GM13976 (cell line): ENCODE data around the gene DNAH6.
"Not testable (repeated sequence)": the region's sequence is repeated elsewhere in the genome, so short reads cannot be mapped to it uniquely, and the experiment has no call there.

Source experiments
- DNase-seq: peaks from one replicate; pipeline ENCODE4 v3.0.0; 2012; ENCODE audit warnings: low spot score
- CTCF ChIP-seq: IDR thresholded peaks from 2 replicates; pipeline ENCODE4 v1.5.1; 2012; ENCODE audit warnings: borderline replicate concordance, mild to moderate bottlenecking; ENCODE audit not compliant: insufficient read depth; ENCODE audit errors: extremely low read depth, missing control alignments, control extremely low read depth
- in situ Hi-C: fragments of 300-500 bp; cut with MboI; formaldehyde crosslinking; loops from one replicate; pipeline ENCODE4 v1.12.0; 2022; ENCODE audit warnings: low sequenced_read_pairs, mixed read lengths, inconsistent platforms; ENCODE audit not compliant: unreplicated experiment

DNAH6 gene

GRCh38 chr2:84749442-84749841 lies 233.1 kb downstream of the DNAH6 start:
- in situ Hi-C loops: no loop called here
- no peak for TF ChIP-seq CTCF
- no peak for DNase-seq

- DNase-seq: no peak
- TF ChIP-seq CTCF: no peak
- in situ Hi-C loops: no loop called here
Observed at GRCh38 chr2:84755096-84755495, 238.8 kb downstream of the DNAH6 start.

- TF ChIP-seq CTCF: no peak
- DNase-seq: no peak
- in situ Hi-C loops: no loop called here
Observed at GRCh38 chr2:84757648-84758047, 241.3 kb downstream of the DNAH6 start.

GRCh38 chr2:84766791-84767190 lies 250.5 kb downstream of the DNAH6 start:
- TF ChIP-seq CTCF: no peak
- in situ Hi-C loops: no loop called here
- DNase-seq: no peak

GRCh38 chr2:84768840-84769239 lies 252.5 kb downstream of the DNAH6 start:
- no peak for TF ChIP-seq CTCF
- in situ Hi-C loops: no loop called here
- DNase-seq: no peak

- TF ChIP-seq CTCF: no peak
- in situ Hi-C loops: no loop called here
- DNase-seq: no peak
Observed at GRCh38 chr2:84770280-84770679, 254.0 kb downstream of the DNAH6 start.

- in situ Hi-C loops: no loop called here
- TF ChIP-seq CTCF: no peak
- DNase-seq: no peak
Observed at GRCh38 chr2:84771251-84771650, 255.0 kb downstream of the DNAH6 start.

- DNase-seq, in situ Hi-C loops: not testable (repeated sequence)
Observed at GRCh38 chr2:84773562-84773961, 257.3 kb downstream of the DNAH6 start.
